Measurements from ENCODE around the gene COA8. TPM values are rescaled to one million over a fixed set of nuclear protein-coding genes. Genes with fewer than 3 reads are reported as not detected.
"Not testable (repeated sequence)": the region's sequence is repeated elsewhere in the genome, so short reads cannot be mapped to it uniquely, and the experiment has no call there.

The COA8 gene
- total RNA-seq, 1 donor from 2014 or later: 26.3 TPM

DNA sequence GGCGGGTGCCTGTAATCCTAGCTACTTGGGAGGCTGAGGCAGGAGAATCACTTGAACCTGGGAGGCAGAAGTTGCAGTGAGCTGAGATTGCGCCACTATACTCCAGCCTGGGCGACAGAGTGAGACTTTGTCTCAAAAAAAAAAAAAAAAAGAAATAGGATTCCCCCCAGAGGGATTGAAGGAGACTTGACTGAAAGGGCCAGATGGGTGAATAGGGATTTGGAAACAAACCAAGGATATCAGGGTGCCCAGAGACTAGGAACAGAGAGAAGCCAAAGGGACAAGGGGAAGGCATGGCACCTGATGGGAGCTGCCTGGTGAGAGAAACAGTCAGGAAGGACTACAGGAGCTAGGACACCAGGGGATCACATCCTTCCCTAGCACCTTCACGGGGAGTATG, 46.3 kb downstream of the COA8 start:
- intact Hi-C loops (cut with micrococcal nuclease): not testable (repeated sequence)

GRCh38 chr14:103611215-103611614, 48.5 kb downstream of the COA8 start:
- intact Hi-C loops (cut with micrococcal nuclease): no loop called here

DNA sequence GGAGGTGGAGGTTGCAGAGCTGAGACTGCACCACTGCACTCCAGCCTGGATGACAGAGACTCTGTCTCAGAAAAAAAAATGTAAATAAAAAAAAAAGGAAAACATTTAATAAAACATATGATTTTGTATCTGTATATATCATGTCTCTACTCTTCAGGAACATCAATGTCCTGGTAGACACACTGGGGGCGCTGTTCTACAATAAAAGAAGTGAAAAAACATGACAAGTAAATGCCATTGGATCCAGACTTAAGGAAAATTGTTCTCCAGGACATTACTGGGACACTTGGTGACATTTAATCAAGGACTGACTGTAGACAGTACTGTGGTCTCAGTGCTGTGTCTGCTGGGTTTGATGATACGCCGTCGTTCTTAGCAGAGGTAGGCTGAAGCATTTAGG, 50.8 kb downstream of the COA8 start:
- intact Hi-C loops (cut with micrococcal nuclease): loop anchor here (1.0 kb wide), 1 partner anchor 66 kb away; no protein-coding TSS in a partner anchor

DNA sequence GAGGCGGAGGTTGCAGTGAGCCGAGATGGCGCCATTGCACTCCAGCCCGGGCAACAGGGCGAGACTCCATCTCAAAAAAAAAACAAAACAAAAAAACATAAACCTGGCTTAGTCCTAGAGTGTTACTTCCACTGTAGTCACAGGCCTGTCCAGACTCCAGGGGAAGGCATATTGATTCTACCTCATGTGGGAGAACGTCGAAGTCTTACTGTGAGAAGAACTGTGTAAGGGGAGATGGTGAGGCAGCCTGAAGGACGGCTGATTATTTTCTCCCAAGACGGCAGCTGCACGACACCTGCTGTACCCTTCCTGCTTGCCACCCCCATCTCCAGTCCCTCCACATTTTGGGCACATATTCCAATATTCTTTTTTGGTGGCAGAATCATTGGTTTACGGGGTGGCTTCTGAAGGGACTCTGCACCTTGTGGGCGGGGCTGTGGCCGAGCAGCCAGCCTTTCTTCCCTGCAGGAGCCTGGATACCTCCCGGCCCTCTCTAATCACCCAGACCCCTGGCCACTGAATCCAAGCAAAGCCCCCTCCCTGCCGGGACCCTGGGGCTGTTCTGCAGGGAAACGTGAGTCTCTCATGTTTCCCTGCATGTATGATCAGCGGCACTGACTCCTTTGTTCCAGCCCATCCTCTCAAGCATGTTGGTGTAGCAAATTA, 54.0 kb downstream of the COA8 start:
- intact Hi-C loops (cut with micrococcal nuclease): no loop called here

- intact Hi-C loops (cut with micrococcal nuclease): no loop called here
Observed at GRCh38 chr14:103619057-103619456, 56.3 kb downstream of the COA8 start.

DNA sequence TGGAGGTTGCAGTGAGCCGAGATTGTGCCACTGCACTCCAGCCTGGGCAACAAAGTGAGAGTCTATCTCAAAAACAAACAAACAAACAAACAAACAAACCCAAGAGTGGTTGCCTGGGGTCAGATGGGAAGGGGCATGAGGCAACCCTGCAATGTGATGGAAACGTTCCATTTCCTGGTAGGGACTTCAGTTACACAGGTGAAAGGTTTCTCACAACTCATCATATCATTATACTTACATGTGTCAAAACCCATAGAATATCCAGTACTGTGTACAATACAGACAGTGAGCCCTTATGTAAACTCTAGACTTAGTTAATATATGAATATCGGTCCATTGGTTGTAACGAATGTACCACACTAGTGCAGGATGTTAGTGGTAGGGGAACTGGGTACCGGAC, 59.1 kb downstream of the COA8 start:
- intact Hi-C loops (cut with micrococcal nuclease): no loop called here

DNA sequence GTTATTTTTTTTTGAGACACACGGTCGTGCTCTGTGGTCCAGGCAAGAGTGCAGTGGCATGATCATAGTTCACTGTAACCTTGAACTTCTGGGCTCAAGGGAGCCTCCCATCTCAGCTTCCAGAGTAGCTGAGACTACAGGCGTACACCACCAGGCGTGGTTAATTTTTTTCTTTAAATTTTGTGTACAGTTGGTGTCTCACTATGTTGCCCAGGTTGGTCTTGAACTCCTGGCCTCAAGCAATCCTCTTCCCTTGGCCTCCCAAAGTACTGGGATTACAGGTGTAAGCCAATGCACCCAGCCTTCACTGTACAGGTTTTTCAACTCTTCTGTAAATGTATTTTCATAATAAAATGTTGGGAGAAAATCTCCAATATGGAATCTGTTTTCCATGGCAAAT, 60.5 kb downstream of the COA8 start:
- intact Hi-C loops (cut with micrococcal nuclease): no loop called here

DNA sequence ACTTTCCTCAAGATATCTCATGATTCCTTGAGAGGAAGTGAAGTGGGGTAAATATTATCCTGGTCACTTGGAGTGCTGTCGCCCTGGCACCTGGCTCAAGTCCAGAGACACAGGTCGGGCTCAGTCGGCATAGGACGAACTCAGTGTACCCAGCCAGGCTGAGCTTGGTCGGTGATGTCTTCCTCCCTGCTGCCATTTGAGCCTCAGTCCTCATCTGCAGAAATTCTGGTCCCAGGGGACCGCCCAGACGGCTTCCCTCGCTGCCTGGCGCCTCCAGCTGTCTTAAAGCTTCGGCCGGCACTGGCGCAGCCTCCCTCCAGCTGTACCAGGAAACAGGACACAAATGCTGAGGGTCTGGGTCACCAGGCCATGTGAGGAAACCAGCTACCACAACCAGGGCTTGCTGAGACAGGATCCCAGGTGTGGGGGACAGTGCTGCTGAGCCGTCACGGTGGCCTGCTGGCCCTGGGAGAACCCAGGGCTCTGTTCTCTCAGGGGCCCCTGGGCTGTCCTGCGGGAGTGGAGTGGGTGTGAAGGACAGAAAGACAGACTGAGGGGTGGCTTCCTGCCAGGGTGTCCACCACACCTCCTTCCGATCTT, 61.2 kb downstream of the COA8 start:
- intact Hi-C loops (cut with micrococcal nuclease): loop anchor here (2.0 kb wide), 1 partner anchor 51 kb away; no protein-coding TSS in a partner anchor

- intact Hi-C loops (cut with micrococcal nuclease): loop anchor here (2.0 to 5.0 kb wide), 2 partner anchors 52 to 1263 kb away; partner anchors contain the start of genes CINP and TECPR2
Observed at GRCh38 chr14:103624860-103625259, 62.1 kb downstream of the COA8 start.

GRCh38 chr14:103625356-103626095, 62.8 kb downstream of the COA8 start:
- intact Hi-C loops (cut with micrococcal nuclease): loop anchor here (2.0 to 5.0 kb wide), 2 partner anchors 53 to 1263 kb away; partner anchors contain the start of genes CINP and TECPR2

DNA sequence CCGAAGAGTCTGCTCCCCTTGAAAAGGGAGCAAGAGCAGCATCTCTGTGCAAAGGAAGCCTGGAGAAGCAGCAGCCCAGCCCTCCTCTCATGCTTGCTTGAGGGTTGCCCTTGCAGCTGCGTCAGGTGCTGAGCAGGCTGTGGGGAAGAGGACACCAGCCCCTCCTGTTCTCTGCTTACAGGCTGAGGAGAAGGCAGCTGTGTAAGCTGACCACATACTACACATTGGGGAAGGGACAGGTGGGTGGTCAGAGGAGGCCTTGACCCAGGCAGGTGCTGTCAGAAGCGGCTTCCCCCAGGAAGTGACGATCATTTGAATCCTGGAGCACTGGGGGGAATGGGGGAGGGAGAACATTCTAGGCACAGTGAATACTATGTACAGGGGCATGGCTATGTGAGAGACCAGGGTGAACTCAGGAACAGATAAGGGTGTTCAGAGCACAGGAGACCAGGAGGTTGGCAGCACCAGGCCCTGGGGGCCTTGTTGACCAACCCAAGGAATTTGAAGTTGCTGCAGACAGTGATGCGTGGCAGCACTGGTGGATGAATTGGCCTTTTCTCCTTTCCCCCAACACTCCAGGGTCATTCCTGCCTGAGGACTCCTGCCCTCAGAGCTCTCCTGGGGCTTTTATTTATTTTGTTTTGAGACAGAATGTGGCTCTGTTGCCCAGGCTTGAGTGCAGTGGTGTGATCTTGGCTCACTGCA, 63.5 kb downstream of the COA8 start:
- intact Hi-C loops (cut with micrococcal nuclease): loop anchor here (5.0 kb wide), 1 partner anchor 1264 kb away; the partner anchor contains the start of genes CINP and TECPR2

- intact Hi-C loops (cut with micrococcal nuclease): loop anchor here (2.0 to 5.0 kb wide), 5 partner anchors 21 to 1265 kb away; partner anchors contain the start of genes BAG5, CINP, COA8 and EIF5
Observed at GRCh38 chr14:103627073-103628025, 64.6 kb downstream of the COA8 start.

GRCh38 chr14:103628221-103628683, 65.5 kb downstream of the COA8 start:
- intact Hi-C loops (cut with micrococcal nuclease): loop anchor here (2.0 to 5.0 kb wide), 5 partner anchors 21 to 1266 kb away; partner anchors contain the start of genes BAG5, CINP, COA8 and EIF5

- intact Hi-C loops (cut with micrococcal nuclease): loop anchor here (1.0 to 5.0 kb wide), 6 partner anchors 22 to 1267 kb away; partner anchors contain the start of genes BAG5, CINP, COA8 and EIF5
Observed at GRCh38 chr14:103628684-103629502, 66.1 kb downstream of the COA8 start, which contains the start of gene KLC1. TSS of gene KLC1 (plus strand) at chr14:103629211. CDS start at chr14:103654565, 25,354 bp downstream.

- intact Hi-C loops (cut with micrococcal nuclease): loop anchor here (1.0 to 5.0 kb wide), 6 partner anchors 23 to 1267 kb away; partner anchors contain the start of genes BAG5, CINP, COA8 and EIF5
Observed at GRCh38 chr14:103629503-103630121, 66.9 kb downstream of the COA8 start.

DNA sequence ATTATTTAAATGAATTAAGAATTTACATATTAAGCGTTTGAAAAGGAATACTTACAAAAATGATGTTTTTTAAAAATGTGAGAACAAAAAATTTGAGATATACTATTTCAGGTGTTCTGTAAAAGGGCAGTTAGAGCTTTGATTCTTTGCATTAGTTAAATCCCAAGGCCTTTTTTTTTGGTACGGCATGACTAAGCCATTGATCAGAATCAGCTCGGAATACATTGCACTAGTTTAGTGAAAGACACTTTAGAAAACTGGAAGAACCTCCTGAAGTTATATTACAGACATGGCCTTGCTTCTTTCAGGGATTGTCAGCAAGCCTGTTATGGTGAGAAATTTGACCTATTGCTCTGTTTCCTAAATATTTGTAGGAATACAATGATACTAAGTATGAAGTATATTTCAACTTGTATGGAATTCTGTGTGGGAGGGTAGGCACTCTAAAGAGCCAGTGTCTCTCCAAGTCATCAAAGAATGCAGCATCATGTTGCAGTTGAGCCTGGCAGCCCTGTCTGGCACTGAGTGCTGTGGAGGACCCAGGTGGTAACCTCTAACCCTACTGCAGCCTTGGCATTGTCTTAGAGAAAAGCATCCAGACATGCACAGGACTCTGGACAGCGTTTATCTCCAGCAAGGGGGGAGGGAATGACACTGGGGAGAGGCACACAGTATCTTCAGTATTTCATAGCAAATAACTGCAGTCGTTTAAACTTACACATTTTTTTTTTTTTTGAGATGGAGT, 67.8 kb downstream of the COA8 start:
- intact Hi-C loops (cut with micrococcal nuclease): no loop called here

DNA sequence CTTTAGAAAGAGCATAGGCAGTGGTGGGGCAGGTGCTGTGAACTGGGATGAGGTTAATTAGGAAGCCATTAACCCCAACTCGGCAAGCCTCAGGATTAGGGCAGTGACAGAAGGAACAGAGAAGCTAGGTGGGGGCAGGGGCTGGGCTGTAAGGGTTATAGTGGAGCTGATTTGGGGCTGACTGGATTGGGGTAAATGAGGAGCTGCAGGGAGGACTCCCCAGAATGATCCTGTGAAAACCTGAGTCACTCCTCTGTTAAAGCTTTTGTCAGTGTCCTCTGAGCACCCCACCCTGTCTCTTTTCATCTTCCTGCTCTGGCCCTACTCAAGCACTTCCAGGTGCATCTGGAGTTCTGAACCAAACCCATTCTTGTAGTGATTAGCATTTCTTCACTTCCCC, 70.6 kb downstream of the COA8 start:
- intact Hi-C loops (cut with micrococcal nuclease): no loop called here

GRCh38 chr14:103634156-103634555, 71.4 kb downstream of the COA8 start:
- intact Hi-C loops (cut with micrococcal nuclease): no loop called here
